ENCODE measurements around the gene INPP4A.

DNA sequence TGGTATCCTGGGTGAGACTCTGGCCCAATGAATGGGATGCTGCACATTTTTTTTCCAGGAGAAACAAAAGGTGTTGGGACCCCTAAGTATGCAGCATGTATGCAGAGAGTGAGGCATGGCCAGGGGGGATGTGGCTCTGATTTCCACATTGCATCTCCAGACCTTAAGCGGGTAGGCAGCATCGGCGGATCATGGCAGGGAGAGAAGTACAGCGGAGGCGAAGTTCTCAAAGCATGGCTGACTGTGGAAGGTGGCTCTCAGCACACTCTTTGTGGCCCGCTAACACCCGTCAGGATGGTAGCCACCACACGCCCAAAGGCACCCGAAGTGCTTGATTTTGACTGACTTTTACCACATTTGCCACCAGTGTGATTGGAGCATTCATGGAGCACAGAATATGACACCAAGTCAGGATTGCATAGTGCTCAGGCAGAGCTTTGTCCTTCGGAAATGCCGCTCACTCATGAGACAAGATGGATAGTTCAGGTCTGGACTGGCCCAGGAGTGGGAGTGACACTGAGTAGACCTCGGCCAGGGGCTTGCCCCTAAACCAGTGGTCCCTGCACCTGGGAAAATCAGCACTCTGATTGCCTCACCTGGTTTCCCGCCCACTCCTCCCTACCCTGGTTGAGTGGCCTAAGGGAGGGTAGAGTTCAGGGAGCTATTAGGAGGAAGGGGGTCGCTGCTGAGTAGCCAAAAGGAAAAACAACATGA, 14.2 kb downstream of the INPP4A start:
- TF ChIP-seq, protein P1, sequence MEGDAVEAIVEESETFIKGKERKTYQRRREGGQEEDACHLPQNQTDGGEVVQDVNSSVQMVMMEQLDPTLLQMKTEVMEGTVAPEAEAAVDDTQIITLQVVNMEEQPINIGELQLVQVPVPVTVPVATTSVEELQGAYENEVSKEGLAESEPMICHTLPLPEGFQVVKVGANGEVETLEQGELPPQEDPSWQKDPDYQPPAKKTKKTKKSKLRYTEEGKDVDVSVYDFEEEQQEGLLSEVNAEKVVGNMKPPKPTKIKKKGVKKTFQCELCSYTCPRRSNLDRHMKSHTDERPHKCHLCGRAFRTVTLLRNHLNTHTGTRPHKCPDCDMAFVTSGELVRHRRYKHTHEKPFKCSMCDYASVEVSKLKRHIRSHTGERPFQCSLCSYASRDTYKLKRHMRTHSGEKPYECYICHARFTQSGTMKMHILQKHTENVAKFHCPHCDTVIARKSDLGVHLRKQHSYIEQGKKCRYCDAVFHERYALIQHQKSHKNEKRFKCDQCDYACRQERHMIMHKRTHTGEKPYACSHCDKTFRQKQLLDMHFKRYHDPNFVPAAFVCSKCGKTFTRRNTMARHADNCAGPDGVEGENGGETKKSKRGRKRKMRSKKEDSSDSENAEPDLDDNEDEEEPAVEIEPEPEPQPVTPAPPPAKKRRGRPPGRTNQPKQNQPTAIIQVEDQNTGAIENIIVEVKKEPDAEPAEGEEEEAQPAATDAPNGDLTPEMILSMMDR (IDR thresholded peaks at IDR 0.05; ENCODE audit: poor library complexity, severe bottlenecking) = no peak
- no peak for TF ChIP-seq POLR2AphosphoS5 (IDR thresholded peaks at IDR 0.05)
